NCI-H748 treated with DMSO at 0.1 percent for 48 hours (cell line): ENCODE results near the gene LCLAT1.

ENCODE experiments used
- DNase-seq: peaks from one replicate; lab custom pipeline; 2025; lab: John Stamatoyannopoulos, UW

LCLAT1 gene

DNA sequence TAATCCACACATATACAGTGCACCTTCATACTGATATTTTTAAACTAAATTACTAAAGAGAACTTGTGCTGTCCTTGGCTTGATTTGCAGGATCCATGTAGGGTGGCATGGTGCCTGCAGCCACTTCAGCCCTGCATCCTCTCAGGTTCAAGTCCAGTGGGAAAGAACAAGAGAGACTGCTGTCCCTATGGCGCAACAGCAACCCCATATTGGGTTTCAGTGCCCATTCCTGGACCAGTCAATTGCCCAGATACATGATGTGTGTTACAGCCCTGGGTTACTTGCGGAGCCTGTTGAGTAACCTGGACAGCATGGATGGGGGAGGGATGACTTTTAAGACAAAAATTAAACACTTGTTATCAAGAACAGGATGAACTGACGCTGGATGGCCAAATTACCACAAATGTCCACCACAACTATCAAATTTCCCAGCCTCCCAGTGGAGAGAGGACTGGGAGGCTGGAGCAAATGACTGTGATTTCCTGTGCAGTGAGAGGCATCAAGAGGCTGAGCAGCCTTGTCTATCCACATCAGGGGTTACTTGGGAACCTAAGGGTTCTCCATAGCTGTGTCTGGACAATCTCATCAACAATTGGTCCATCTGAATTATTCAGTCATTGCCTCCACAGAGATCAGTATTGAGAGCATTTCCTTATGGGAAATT lies 198.2 kb downstream of the LCLAT1 start:
- no peak for DNase-seq

DNA sequence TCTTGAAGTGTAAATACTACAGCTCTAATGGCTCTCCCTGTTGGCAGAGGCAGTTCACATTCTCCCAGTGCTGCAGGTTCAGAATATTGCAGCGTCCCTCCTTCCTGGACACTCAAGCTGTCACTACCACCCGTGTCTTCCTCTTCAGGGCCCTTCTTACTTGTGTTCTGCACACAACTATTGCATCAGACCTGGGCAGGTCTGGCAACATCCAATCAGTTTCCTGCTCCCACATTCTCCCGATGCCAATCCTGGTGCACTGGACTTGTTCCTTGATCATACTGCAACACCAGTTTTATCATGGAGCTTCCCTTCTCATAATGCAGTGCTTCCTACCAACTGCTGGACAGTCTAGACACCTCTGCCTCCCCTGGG lies 198.7 kb downstream of the LCLAT1 start:
- DNase-seq, result no peak

DNA sequence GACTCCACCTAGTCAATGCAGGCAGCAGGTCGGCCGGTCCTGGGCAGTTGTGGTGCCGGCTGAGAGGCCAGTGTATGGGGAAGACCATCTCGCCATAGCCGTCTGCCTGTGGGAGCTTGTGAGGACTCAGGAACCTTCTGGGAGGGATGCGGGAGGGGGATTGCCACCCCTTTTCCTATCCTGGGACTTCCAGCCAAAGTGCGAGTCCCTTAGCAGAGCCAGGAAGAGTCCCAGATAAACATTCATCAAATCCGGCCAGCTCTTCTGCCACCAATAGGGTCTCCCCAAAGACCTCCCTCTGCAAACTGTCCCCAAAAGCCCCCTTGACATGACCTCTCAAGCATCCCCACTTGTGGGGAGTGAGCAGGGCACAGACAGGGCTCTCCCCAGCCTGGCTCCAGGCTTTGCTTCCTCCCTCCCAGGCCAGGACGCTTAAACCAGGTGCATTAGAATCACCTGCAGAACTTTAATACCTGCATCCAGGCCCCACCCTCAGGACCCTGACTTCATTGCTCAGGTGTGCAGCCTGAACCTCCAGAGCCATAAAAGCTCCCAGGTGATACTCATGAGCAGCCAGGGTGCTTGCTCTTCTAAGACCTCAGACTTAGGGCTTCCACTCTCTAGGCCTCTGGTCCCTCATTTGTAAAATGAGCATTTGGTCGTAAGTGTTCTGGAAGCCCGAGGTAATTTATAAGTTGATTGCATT lies 200.9 kb downstream of the LCLAT1 start:
- no peak for DNase-seq

DNA sequence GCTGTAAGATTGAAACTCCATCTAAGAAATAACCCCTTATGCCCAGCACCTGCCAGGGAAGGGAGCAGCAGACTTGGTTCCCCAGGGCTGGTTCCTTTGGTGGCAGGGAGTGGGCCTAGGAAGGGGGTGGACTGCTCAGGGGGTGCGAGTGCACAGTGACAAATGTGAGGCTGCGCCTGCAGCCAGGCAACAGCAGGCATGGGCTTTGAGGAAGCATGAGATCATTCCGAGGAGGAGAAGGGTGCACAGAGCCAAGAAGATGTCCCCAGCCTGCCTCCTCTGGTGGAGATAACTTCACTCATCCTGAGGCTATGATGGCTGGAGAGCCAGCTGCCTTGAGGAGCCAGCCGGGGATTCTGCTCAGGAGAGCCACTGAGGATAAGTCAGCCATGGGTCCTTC lies 202.2 kb downstream of the LCLAT1 start:
- DNase-seq, result no peak

DNA sequence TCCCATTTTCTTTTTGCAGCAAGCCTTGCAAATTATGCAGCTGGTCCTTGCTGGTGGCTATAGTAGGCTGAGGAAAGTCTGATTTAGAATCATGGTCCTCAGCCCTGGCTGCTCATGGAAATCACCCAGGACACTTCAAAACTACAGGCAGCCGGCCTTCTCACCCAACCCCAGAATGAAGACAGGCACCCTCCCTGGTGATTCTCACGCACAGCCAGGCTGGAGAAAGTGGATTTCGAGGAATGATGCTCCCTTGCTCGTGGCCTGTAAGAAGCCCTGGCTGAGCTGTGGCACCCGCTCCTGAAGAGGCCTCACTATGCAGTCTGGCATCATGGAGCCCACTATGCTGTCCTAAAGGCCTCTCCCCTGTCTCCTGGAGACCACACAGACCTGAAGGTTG lies 202.8 kb downstream of the LCLAT1 start:
- DNase-seq, result no peak

DNA sequence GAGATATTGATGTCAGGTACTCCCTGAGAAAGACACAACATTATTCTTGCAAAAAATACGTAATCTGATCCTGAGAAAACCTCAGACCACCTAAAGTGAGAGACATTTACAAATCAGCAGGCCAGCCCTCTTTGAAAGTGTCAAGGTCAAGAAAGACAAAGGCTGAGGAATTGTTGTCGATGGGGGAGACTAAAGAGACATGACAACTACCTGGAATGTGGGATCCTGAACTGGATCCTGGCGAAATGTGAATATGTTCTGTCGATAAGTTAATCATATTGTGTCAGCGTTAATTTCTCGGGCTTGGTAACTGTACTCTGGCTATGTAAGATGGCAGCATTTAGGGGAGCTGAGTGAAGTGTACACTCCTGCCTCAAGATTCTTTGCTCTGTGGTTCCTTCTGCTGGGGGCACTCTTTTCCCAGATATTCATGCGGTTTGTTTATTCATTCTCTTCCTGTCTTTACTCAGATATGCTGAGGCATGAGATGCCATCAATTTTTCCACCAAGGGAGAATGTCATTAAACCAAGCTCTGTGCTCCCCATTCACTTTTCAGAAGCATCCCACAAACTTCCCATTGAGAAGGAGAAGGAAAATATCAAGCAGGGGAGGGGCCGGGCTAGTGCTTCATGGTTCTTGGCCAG lies 205.3 kb downstream of the LCLAT1 start:
- no peak for DNase-seq

DNA sequence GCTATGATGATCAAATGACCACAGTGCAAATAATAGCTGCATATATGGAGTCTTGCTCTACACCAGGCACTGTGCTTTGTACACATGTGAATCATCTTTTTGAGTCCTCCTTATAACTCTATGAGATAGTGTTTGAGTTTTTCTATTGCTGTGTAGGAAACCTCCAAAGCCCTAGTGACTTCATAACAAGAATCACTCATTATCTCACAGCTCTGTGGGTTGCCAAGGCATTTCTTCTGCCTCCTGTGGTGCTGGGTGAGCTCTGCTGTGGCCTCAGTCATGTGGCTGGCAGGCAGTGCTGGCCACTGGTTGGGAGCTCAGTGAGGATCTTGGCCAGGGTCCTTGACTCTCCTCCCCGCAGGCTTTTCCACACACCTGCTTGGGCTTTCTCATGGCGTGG lies 206.8 kb downstream of the LCLAT1 start:
- DNase-seq, result no peak

DNA sequence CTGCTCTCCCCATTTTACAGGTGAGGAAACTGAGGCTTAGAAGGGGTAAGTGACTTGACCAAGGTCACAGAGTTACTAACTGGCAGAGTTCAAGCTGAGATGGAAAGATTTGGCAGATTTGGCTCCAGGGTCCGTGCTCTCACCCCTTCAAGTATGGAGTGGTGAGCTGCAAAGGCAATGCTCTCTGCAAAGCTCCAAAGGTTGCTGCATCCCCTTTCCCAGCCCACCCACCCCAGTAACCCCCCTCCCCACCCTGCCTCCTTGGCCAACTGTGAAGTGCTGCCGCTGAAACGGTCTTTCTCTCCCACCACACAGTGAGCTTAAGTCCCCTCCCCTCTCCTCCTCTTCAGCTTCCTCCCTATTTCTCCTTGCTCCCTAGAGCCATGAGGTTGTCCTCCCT lies 207.4 kb downstream of the LCLAT1 start:
- DNase-seq, result no peak

DNA sequence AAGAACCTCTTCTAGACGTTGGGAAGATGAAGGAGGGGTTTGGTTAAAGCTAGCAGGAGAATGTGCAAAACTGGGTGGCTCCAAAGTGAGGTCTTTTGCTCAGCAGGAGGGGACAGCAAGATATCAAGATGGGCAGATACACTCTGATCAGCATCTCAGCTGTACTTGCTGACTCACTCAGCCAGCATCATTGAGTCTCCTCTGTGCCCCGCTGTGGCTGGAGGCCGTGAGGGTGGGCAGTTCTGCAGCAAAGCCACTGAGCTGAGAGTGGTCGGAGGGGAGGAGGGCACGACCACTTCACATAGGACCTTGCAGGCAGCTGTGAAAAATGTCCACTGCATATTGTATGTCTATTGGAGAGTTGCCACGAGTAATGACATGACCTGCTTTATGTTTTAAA lies 208.2 kb downstream of the LCLAT1 start:
- no peak for DNase-seq

DNA sequence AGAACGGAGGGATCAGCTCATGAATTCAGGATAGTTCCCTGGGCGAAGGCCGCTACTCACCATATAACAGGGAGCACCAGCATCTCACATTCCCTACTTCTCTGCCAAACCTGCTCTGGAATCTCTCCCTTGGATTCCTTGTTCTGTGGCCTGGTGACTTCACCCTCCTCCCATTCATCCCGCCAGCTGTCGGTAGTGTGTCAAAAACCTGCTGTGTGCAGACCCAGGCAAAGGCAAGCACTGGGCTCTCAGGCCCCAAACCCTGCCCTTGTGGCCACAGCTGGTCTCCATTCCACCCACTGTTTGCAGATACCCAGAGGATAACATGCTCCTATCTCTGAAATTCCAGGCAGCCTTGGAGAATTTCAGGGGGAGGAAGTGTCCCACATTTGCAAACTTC lies 208.6 kb downstream of the LCLAT1 start:
- DNase-seq, result no peak

DNA sequence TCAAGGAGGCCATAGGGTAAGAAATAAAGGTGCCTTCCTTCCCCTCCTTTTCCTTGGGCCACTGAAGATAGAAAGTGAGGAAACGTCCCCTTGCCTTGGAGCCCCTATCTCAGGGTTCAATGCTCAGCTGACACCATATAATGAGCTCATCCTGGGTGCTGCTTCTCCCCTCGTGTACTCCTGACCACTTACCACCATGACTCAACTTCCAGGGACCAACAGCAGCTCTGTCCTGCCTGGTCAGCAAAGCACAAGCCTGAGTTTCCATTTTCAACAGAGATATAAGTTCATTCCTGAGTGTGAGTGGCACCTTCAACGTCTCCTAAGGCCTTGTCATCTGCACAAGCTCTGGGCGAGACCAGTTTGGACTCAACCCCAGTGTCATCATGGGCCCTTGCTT lies 209.0 kb downstream of the LCLAT1 start:
- DNase-seq, result no peak

DNA sequence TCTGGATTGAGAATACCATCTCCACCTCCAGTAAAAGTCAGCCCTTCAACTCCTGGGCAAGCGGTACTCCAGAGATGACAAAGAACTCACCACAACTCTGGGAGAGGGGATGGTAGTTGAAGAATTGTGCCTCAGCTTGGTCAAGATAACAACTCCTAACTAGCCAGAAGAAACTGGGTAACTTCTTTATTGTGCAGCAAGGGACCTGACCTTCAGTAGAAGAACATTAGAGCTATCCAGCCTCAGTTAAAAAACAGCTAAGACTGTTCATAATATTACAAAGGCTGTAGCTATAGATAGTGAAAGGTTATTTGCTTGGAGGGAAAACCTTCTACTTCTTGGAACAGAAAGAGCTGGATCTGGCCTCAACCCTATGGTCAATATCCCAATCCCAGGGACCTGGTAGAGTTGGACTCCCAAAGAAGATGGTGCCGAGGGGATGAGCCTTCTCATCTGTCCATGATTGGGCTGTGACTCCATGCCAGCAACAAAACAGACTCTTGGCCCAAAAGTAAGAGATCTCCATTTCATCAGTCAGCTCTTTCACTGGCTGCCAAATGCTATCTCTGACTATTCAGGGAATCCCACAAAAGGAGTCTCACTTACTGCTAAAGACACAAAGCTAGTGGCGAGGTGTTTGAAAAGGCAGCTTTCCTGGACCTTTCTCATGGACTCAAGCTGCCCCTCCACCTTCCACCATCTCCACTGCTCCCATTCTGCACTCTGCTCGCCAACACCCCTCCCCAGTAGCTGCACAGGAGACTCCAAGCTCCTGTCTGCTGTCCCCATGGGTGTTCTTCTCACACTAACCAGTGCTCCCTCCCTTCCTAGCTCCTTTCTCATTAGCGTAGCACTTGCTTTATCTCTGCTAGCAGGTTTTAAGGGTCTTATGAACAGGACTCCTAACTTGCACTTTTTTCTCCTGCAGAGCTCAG lies 214.4 kb downstream of the LCLAT1 start:
- DNase-seq, result no peak

DNA sequence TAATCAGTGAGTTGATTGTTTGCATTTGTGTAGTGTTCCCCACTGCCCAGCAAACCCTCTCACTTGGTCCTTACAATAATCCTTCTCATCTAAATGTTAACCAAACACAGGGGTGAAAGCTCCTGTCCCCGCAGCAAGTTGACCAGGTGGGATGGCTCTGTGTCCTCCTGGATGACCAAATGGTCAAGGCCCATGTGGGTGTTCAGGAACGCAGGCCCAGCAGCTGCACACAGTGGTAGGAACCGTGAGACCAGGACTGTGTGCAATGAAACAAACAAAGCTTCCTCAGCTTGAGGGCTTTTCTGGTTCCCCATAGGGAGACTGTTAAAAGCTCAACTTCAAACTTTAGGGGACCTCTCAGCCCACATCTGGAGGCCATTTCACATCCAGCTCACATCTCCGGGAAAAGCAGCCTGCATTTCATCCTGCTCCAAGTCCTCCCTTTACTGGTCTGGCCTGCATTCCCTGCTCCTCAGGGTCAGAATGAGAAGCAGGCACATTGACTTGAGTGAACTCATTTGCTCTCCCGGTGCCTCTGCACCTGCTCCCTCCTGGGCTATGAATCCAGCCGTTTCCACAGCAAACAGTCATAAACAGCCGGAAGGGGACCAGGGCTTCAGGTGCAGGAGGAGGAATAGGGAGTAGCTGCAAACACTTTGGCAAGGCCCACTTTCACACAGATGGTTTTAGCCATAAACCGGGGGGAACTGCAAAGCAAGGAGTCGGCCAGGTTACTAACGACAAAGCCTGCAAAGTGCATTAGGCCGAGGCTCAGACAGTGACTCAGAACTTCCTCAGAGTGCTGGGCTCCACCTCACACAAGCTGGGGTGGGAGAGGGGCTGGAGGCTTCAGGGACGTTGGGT lies 215.5 kb downstream of the LCLAT1 start:
- no peak for DNase-seq

DNA sequence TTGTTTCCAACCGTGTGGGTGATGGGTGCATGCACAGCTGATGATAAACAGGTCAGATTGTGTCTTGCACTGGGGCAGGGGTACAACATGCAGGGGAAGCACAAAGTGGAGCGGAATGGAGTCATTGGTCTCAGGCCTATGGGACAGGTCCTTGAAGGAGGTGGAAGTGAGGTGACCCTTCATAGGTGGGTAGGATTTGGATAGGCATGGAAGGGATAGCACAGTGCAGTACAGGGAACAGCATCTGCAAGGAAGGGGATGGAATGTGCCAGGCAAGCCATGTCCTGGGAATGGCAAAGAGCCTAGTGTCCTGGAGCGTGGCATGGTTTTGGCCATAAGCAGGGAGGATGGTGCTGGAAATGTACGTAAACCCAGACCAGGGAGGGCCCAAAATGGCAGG lies 216.3 kb downstream of the LCLAT1 start:
- DNase-seq, result no peak

DNA sequence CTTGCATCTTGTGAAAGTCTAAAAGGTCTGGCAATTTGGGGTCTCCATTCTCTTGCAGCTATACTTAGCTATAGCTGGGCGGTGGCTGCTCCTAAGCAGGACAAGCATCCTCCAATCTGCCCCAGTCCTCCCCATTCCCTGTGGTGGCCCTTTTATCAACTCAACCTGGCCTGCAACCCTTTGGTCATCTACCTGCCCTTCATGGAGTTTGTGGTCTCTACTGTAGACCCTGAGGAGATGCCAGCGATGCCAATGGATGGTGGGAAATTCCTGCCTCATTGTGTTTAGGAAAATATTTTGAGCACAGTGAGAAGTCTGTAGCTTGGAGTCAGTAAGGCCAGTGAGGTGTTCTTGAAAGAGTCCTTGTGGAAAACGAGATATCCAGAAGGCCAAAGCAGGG lies 216.8 kb downstream of the LCLAT1 start:
- DNase-seq, result no peak

DNA sequence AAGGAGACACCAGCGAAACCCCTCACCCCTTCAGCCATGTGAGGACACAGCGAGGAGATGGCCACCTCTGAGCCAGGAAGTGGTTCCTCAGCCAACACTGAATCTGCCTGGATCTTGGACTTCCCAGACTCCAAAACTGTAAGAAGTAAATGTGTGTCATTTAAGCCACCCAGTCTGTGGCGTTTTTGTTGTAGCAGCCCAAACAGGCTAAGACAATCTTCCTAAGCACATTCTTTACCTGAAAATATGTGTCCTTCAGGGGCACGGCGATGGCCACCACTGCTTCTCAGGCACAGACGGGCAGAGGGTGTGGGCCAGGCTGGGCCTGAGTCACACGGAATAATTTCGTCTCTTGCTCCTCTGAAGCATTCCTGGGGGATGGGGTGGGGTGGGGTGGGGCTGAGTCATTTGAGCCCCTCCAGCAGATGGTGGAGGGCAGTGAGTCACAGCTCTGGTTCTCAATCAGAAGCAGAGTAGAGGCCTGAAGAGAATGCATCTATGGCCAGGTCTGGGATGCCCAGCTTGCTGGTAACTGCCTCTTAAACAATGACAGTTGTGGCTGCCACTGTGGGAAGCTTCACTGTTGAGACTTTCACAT lies 217.8 kb downstream of the LCLAT1 start:
- no peak for DNase-seq

DNA sequence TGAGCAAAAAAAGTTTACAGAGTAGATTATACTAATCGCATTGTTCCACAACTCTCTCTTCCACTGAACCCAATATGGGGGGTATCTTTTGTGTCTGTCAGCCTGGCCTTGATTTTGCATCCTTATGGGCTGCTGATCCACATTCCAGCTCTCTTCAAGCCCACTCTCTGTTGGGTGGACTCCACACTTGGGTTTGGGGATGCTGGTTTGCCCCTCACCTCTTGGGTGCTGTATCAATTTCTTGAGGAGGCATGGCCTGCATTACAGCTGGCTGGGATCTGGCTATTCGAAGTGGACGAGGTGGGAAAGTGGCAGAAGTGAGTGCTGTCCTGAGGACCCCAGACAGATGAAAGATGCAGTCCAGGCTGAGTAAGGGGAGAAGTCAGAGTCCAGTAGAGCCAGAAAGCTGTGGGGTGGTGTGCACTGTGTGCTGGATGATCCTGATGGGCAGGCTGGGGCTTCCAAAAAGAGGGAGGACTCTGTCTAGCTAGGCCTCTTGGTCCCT lies 218.8 kb downstream of the LCLAT1 start:
- no peak for DNase-seq

DNA sequence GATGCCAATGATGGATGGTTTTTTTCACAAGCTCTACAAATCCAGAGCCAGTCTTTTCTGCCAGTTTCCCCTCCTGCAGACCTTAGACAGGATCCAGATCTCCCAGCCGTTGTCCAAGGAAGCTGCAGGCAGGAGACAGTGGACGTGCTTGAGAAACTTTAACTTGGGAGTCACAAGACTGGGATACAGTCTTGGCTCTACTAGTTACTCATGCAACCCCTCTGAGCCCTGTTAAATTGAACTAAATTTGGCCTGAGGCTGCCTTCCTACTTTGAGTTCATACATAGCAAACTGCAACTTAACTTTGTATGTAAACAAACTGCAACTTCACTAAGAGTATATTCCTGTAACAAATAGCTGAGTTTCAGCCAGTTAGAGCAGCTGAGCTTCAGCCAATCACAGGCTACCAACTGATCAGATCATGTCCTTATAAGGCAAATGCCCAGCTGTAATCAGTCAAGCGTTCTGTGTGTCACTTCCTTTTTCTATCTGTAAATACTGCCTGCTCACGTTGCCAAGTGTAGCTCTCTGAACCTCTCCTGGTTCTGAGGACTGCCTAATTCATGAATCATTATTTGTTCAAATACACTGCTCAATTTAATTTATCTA lies 219.3 kb downstream of the LCLAT1 start:
- no peak for DNase-seq

DNA sequence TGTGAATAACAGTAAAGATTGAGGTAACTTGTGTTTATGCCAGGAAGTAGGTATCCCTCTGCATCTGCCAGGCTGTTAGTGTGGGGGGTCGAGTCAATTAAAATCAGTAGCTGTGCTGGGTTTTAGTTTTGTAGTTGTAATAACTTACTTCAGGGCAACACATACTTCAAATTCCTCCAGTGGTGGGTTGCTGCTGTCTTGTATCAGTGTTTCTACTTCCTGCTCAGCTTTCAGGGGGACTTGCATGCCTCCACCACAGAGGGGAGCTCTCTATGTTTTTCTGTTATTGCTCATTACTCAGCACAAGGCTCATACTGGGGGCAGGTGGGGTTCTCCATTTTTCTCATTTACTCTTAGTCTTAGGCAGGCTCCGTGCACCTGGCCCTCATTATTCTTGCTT lies 223.4 kb downstream of the LCLAT1 start:
- no peak for DNase-seq

DNA sequence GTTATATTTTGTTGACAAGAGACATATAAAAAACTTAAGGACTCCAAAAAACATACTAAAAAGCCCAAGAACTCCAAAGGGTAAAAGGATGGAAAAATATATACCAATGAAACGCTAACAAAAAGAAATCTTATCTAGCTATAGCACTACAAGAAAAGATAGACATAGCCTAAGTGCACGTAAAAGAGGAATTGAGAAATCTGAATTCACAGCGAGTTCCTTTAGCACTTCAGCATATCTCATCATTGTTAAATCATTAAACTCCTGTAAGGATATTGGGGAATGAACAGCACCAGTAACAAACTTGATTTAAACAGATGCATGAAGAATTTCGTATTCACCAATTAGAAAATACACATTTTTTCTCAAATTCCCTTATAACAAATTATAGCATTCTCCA lies 226.1 kb downstream of the LCLAT1 start:
- DNase-seq, result no peak
